A673 (cell line): ENCODE data around the gene CAPZB. TPM values are rescaled to one million over a fixed set of nuclear protein-coding genes. Genes with fewer than 3 reads are reported as not detected.
"Not testable (repeated sequence)": the region's sequence is repeated elsewhere in the genome, so short reads cannot be mapped to it uniquely, and the experiment has no call there.

Source experiments
- BruUV-seq: library from RNA; stranded (reverse); fragments of 400-500 nt; replicated peaks from 2 replicates; lab custom pipeline; 2021; lab: Mats Ljungman, UMichigan
- CTCF ChIA-PET: fragments of 300-600 bp; sonication (Branson Sonifier 250); formaldehyde crosslinking; loops from one replicate; lab custom pipeline; 2022; ENCODE audit warnings: antibody characterized with exemption; lab: Charles Lee
- POLR2A ChIA-PET: fragments of 300-600 bp; sonication (Branson Sonifier 250); formaldehyde crosslinking; loops from one replicate; lab custom pipeline; 2022; ENCODE audit warnings: antibody characterized with exemption; ENCODE audit not compliant: low non-redundant PET; lab: Charles Lee
- DNase-seq: peaks from one replicate; pipeline ENCODE4 v3.0.0-alpha.2; 2015; ENCODE audit warnings: low spot score
- H3K27ac ChIP-seq: fragments of 200-600 bp; sonication (generic); 2 replicates; pipeline ENCODE4 v1.5.1; 2016; ENCODE audit warnings: mixed run types, low read depth, mild to moderate bottlenecking, mixed read lengths, antibody characterized with exemption, low read length; ENCODE audit not compliant: poor library complexity, severe bottlenecking
- H3K27me3 ChIP-seq: fragments of 200-600 bp; sonication (generic); replicated peaks from 2 replicates; pipeline ENCODE4 v1.6.1; 2017; ENCODE audit warnings: mixed run types, low read depth, mild to moderate bottlenecking, mixed read lengths, antibody characterized with exemption, low read length; ENCODE audit not compliant: insufficient read depth, poor library complexity
- H3K36me3 ChIP-seq: fragments of 200-600 bp; sonication (generic); 2 replicates; pipeline ENCODE4 v1.6.1; 2016; ENCODE audit warnings: mixed run types, mild to moderate bottlenecking, mixed read lengths, antibody characterized with exemption, low read length; ENCODE audit not compliant: insufficient read depth, poor library complexity, severe bottlenecking
- H3K4me1 ChIP-seq: fragments of 200-600 bp; sonication (generic); 2 replicates; pipeline ENCODE4 v1.6.1; 2017; ENCODE audit warnings: mixed run types, mild to moderate bottlenecking, mixed read lengths, antibody characterized with exemption, low read length; ENCODE audit not compliant: insufficient read depth, poor library complexity, severe bottlenecking
- H3K4me3 ChIP-seq: fragments of 200-600 bp; sonication (generic); 2 replicates; pipeline ENCODE4 v1.5.1; 2016; ENCODE audit warnings: low read depth, mixed run types, mild to moderate bottlenecking, mixed read lengths, low read length; ENCODE audit not compliant: poor library complexity, severe bottlenecking
- H3K9me3 ChIP-seq: fragments of 200-600 bp; sonication (generic); 2 replicates; pipeline ENCODE4 v1.6.1; 2016; ENCODE audit warnings: mixed run types, low read depth, mild to moderate bottlenecking, mixed read lengths, antibody characterized with exemption, low read length; ENCODE audit not compliant: poor library complexity, severe bottlenecking
- CTCF ChIP-seq: fragments of 300-800, 200-600 bp; sonication (generic); conservative IDR thresholded peaks from 2 replicates; pipeline ENCODE4 v1.5.1; 2017; ENCODE audit warnings: low read depth, mild to moderate bottlenecking, antibody characterized with exemption, low read length, moderate library complexity, mixed read lengths
- EZH2 ChIP-seq: fragments of 200-600 bp; sonication (generic); IDR thresholded peaks from 2 replicates; pipeline ENCODE4 v1.6.1; 2017; ENCODE audit warnings: borderline replicate concordance, low read depth, mild to moderate bottlenecking, mixed read lengths, antibody characterized with exemption, low read length; ENCODE audit not compliant: poor library complexity, severe bottlenecking
- intact Hi-C: fragments of 100-400 bp; cut with micrococcal nuclease; formaldehyde crosslinking; loops from one replicate; pipeline ENCODE4 v1.10.0; 2022; ENCODE audit not compliant: unreplicated experiment
- total RNA-seq: library from RNA; stranded (reverse); gene quantifications from 2 replicates; pipeline ENCODE4 v1.2.3, GENCODE V29; 2021

The CAPZB gene
- total RNA-seq, 1 experiment from 2014 or later: 214 TPM

GRCh38 chr1:19525607-19526545 is 40.5 kb upstream of the CAPZB start:
- no peaks in the 10 kb centered on the region for H3K4me1 ChIP-seq
- ChIA-PET CTCF (no interaction called here), POLR2A (no interaction called here)
- no TSS peak for BruUV-seq
- no peak for DNase-seq
- no peak for TF ChIP-seq CTCF
- TF ChIP-seq EZH2: no peak
- no peaks in the 10 kb centered on the region for H3K36me3 ChIP-seq
- no peak overlapping the region for H3K27ac ChIP-seq
- intact Hi-C loops: no loop called here
- no peaks in the 10 kb centered on the region for H3K27me3 ChIP-seq
- H3K4me3 ChIP-seq: no peak overlapping the region
- H3K9me3 ChIP-seq: no peaks in the 10 kb centered on the region

- intact Hi-C loops: no loop called here
- ChIA-PET CTCF (no interaction called here), POLR2A (no interaction called here)
- TF ChIP-seq CTCF (no peak), EZH2 (no peak)
- BruUV-seq: no TSS peak
- H3K27me3 ChIP-seq: no peaks in the 10 kb centered on the region
- no peaks in the 10 kb centered on the region for H3K4me1 ChIP-seq
- no peaks in the 10 kb centered on the region for H3K9me3 ChIP-seq
- no peaks in the 10 kb centered on the region for H3K36me3 ChIP-seq
- no peak overlapping the region for H3K27ac ChIP-seq
- H3K4me3 ChIP-seq: no peak overlapping the region
- DNase-seq: no peak
Observed at GRCh38 chr1:19524791-19525190, 39.5 kb upstream of the CAPZB start.

GRCh38 chr1:19522570-19522969 is 37.2 kb upstream of the CAPZB start:
- H3K4me3 ChIP-seq, BruUV-seq, H3K27ac ChIP-seq, H3K36me3 ChIP-seq, H3K4me1 ChIP-seq, intact Hi-C loops, DNase-seq, POLR2A ChIA-PET, H3K9me3 ChIP-seq, H3K27me3 ChIP-seq: not testable (repeated sequence)
- CTCF ChIA-PET: interaction anchor here (0.7 kb wide), 1 partner anchor 8 kb away, joined by 4 read pairs; no protein-coding TSS in a partner anchor

GRCh38 chr1:19521411-19521810 is 36.1 kb upstream of the CAPZB start:
- no TSS peak for BruUV-seq
- no peak for DNase-seq
- TF ChIP-seq EZH2: no peak
- no peak for TF ChIP-seq CTCF
- POLR2A ChIA-PET: no interaction called here
- H3K4me1 ChIP-seq: no peaks in the 10 kb centered on the region
- no peak overlapping the region for H3K4me3 ChIP-seq
- CTCF ChIA-PET: no interaction called here
- no peak overlapping the region for H3K27ac ChIP-seq
- H3K9me3 ChIP-seq: no peaks in the 10 kb centered on the region
- intact Hi-C loops: no loop called here
- no peaks in the 10 kb centered on the region for H3K27me3 ChIP-seq
- H3K36me3 ChIP-seq: no peaks in the 10 kb centered on the region
